RKO (cell line): ENCODE measurements around the gene MRPS18A.
"Not testable (repeated sequence)": the region's sequence is repeated elsewhere in the genome, so short reads cannot be mapped to it uniquely, and the experiment has no call there.

Source experiments
- DNase-seq: peaks from one replicate; pipeline ENCODE4 v3.0.0-alpha.2; 2016; ENCODE audit warnings: low spot score

MRPS18A gene

GRCh38 chr6:43671011-43671800 lies 16.4 kb downstream of the MRPS18A start:
- DNase-seq, result no peak

GRCh38 chr6:43670623-43670986 lies 17.0 kb downstream of the MRPS18A start:
- DNase-seq, result no peak

GRCh38 chr6:43669922-43670622 lies 17.5 kb downstream of the MRPS18A start:
- no peak for DNase-seq

GRCh38 chr6:43669050-43669921 lies 18.3 kb downstream of the MRPS18A start:
- DNase-seq, result peak; percentile 58

GRCh38 chr6:43668151-43669028 lies 19.2 kb downstream of the MRPS18A start:
- no peak for DNase-seq

GRCh38 chr6:43667245-43668150 lies 20.1 kb downstream of the MRPS18A start:
- DNase-seq, result peak; percentile 51

- no peak for DNase-seq
These were observed 21.2 kb downstream of the MRPS18A start for GRCh38 chr6:43666196-43666920.

- no peak for DNase-seq
These were observed 22.2 kb downstream of the MRPS18A start for GRCh38 chr6:43665376-43665775.

- not testable (repeated sequence) for DNase-seq
These were observed 24.6 kb downstream of the MRPS18A start for GRCh38 chr6:43662948-43663347.

- DNase-seq, result no peak
These were observed 29.4 kb downstream of the MRPS18A start for GRCh38 chr6:43658161-43658560.

GRCh38 chr6:43657221-43657802 lies 30.3 kb downstream of the MRPS18A start:
- no peak for DNase-seq

- not testable (repeated sequence) for DNase-seq
These were observed 34.8 kb downstream of the MRPS18A start for GRCh38 chr6:43652822-43653221.

- no peak for DNase-seq
These were observed 39.3 kb downstream of the MRPS18A start for GRCh38 chr6:43648248-43648647.

- DNase-seq, result no peak
These were observed 40.0 kb downstream of the MRPS18A start for GRCh38 chr6:43647613-43648012.

- no peak for DNase-seq
These were observed 42.0 kb downstream of the MRPS18A start for GRCh38 chr6:43645613-43645964.

- no peak for DNase-seq
These were observed 42.5 kb downstream of the MRPS18A start, which contains the start of gene RSPH9 for GRCh38 chr6:43644940-43645612. Gene RSPH9, plus strand, starts transcription at chr6:43645036. Its CDS starts 63 bp downstream, at chr6:43645099.

- peak; percentile 28 for DNase-seq
These were observed 47.4 kb downstream of the MRPS18A start for GRCh38 chr6:43639984-43640800.

- peak; percentile 46 for DNase-seq
These were observed 51.3 kb downstream of the MRPS18A start for GRCh38 chr6:43636308-43636659.
